K562 (cell line): ENCODE measurements around the gene HAUS5. TPM values are rescaled to one million over a fixed set of nuclear protein-coding genes. Genes with fewer than 3 reads are reported as not detected.

Experiments
- ARID4B ChIP-seq: sonication (generic); formaldehyde crosslinking; IDR thresholded peaks from 2 replicates; pipeline ENCODE4 v1.8.0; 2022; ENCODE audit warnings: mild to moderate bottlenecking, missing genetic modification reagents
- CBFB ChIP-seq: sonication (generic); formaldehyde crosslinking; IDR thresholded peaks from 2 replicates; pipeline ENCODE4 v1.4.0; 2020; ENCODE audit warnings: mild to moderate bottlenecking, missing genetic modification reagents
- CBX3 ChIP-seq, 2 experiments: IDR thresholded peaks; 1 replicate in 1 of 2; 2 replicates in 1 of 2; pipeline ENCODE4 v1.6.1; 2012; ENCODE audit warnings: inconsistent platforms in 2 of 2, low read length in 2 of 2, borderline replicate concordance in 1 of 2, control low read depth in 1 of 2
- CC2D1A ChIP-seq: fragments of 450-650 bp; IDR thresholded peaks from 2 replicates; pipeline ENCODE4 v1.6.1; 2017; ENCODE audit warnings: mild to moderate bottlenecking
- CHD1 ChIP-seq: fragments of 200-600 bp; sonication (generic); IDR thresholded peaks from one replicate; pipeline ENCODE4 v1.6.1; 2012; ENCODE audit warnings: mild to moderate bottlenecking, moderate library complexity, low read length, inconsistent platforms
- E2F4 ChIP-seq: sonication (generic); formaldehyde crosslinking; IDR thresholded peaks from 2 replicates; pipeline ENCODE4 v1.8.0; 2022; ENCODE audit warnings: mild to moderate bottlenecking, low read depth, missing genetic modification reagents
- EP300 ChIP-seq: IDR thresholded peaks from 2 replicates; pipeline ENCODE4 v1.6.1; 2012; ENCODE audit warnings: low read length, improper control_type of control experiment
- HBP1 ChIP-seq: fragments of 450-650 bp; formaldehyde crosslinking; IDR thresholded peaks from 2 replicates; pipeline ENCODE4 v1.4.0; 2022; ENCODE audit warnings: missing genetic modification characterization
- HMGN3 ChIP-seq: IDR thresholded peaks from 2 replicates; pipeline ENCODE4 v1.6.1; 2011; ENCODE audit warnings: borderline replicate concordance, low read depth, mild to moderate bottlenecking, mixed read lengths, low read length; ENCODE audit not compliant: insufficient read length; ENCODE audit errors: extremely low read depth
- KHSRP ChIP-seq: fragments of 450-650 bp; IDR thresholded peaks from 2 replicates; pipeline ENCODE4 v1.6.1; 2017
- KLF6 ChIP-seq: fragments of 250-450 bp; sonication (Bioruptor Pico); IDR thresholded peaks from 2 replicates; pipeline ENCODE4 v1.4.0; 2020; ENCODE audit warnings: mild to moderate bottlenecking, moderate library complexity, borderline replicate concordance
- MECOM ChIP-seq: fragments of 250-450 bp; sonication (Bioruptor Pico); IDR thresholded peaks from 2 replicates; pipeline ENCODE4 v1.8.0; 2022; ENCODE audit warnings: inconsistent platforms
- NR2C1 ChIP-seq, 2 experiments: fragments of 450-650 bp; IDR thresholded peaks; 2 replicates each; pipeline ENCODE4 v1.6.1; 2017; ENCODE audit warnings: mild to moderate bottlenecking in 2 of 2, antibody characterized with exemption in 1 of 2, inconsistent platforms in 1 of 2, missing compliant biosample characterization in 1 of 2, missing genetic modification characterization in 1 of 2
- POLR2B ChIP-seq: fragments of 450-650 bp; IDR thresholded peaks from 2 replicates; pipeline ENCODE4 v1.6.1; 2018; ENCODE audit warnings: low read depth; ENCODE audit not compliant: partially characterized antibody
- SREBF1 ChIP-seq: fragments of 150-350 bp; IDR thresholded peaks from 2 replicates; pipeline ENCODE4 v1.6.1; 2014; ENCODE audit warnings: antibody characterized with exemption, low read depth, low read length, borderline replicate concordance
- TFAM ChIP-seq: fragments of 250-450 bp; sonication (Bioruptor Pico); conservative IDR thresholded peaks from 2 replicates; pipeline ENCODE4 v1.5.0; 2021; ENCODE audit warnings: mild to moderate bottlenecking, moderate library complexity
- ZNF583 ChIP-seq: fragments of 250-450 bp; sonication (Bioruptor Pico); IDR thresholded peaks from 2 replicates; pipeline ENCODE4 v1.4.0; 2020
- ZNF639 ChIP-seq, 2 experiments: fragments of 200-800 bp in 1 of 2; sonication (Bioruptor generic) in 1 of 2; sonication (generic) in 1 of 2; formaldehyde crosslinking in 1 of 2; IDR thresholded peaks in 1 of 2; conservative IDR thresholded peaks in 1 of 2; 2 replicates each; pipeline versions ENCODE4 v1.5.0 to v1.6.1; 2016 to 2020; ENCODE audit warnings: missing compliant biosample characterization in 1 of 2, missing genetic modification characterization in 1 of 2, missing genetic modification reagents in 1 of 2
- polyA plus RNA-seq, 8 experiments: library from polyadenylated mRNA; depleted of rRNA in 4 of 8; stranded (reverse) in 5 of 8; unstranded in 3 of 8; fragments of >200 nt; fragmentation: Nextera tagmentation in 2 of 8; fragmentation: Illumina TruSeq in 1 of 8; extraction: Ambion mirVana in 2 of 8; extraction: Trizol in 1 of 8; gene quantifications; 2 replicates each; pipeline versions ENCODE4 v1.2.1 to v1.2.3, GENCODE V29; 2011 to 2014; ENCODE audit warnings: inconsistent platforms in 1 of 8, missing spikeins in 1 of 8
- total RNA-seq, 7 experiments: library from RNA; depleted of rRNA in 6 of 7; stranded (reverse); fragments of >200 nt in 6 of 7; fragmentation: Illumina TruSeq in 2 of 7; extraction: Trizol in 2 of 7; gene quantifications; 2 replicates each; pipeline versions ENCODE4 v1.2.1 to v1.2.3, GENCODE V29; 2011 to 2021; ENCODE audit warnings: low replicate concordance in 1 of 7

Gene HAUS5
- total and polyA plus RNA-seq, 9 of the 15 experiments (the other 6 are each of a cell fraction or from before 2014, with no cell fraction given): 3.5 to 41.3 (median 14.2) TPM

- TF ChIP-seq ARID4B (CRISPR knock-in tag) (peak; percentile 88), ZNF583 (CRISPR knock-in tag) (peak; percentile 78; the same call in 1 of the 2 replicates), ZNF639 (CRISPR knock-in tag; conservative IDR thresholded peaks at IDR 0.05 in 1 of 2, IDR thresholded peaks at IDR 0.05 in 1 of 2) (0 out of 4 replicates have a peak, but pooled peaks of 1 of the 2 experiments have one; percentile 45), HMGN3 (peak; percentile 86), CHD1 (no peak), POLR2B (peak; percentile 55), E2F4 (CRISPR knock-in tag) (peak; percentile 80), KLF6 (peak; percentile 76; the same call in 1 of the 2 replicates), TFAM (CRISPR knock-in tag) (no peak), SREBF1 (no peak), CBFB (CRISPR knock-in tag) (no peak), EP300 (0 out of 2 replicates have a peak, but pooled peaks have one; percentile 11), KHSRP (peak; percentile 100), CC2D1A (no peak), HBP1 (CRISPR knock-in tag) (0 out of 2 replicates have a peak, but pooled peaks have one; percentile 33), CBX3 (IDR thresholded peaks at IDR 0.05; ENCODE audit: borderline replicate concordance in 1 of 2, low read length in 2 of 2) (0 out of 3 replicates have a peak, but pooled peaks of 1 of the 2 experiments have one; percentile 34), MECOM (no peak), NR2C1 (IDR thresholded peaks at IDR 0.05) (no peak), NR2C1 (tag; IDR thresholded peaks at IDR 0.05) (no peak)
These were observed at the start of gene HAUS5 (continued) for GRCh38 chr19:35612559-35613321.
